HPDE6-E6E7 (cell line): Measurements from ENCODE around the gene JADE1.

Source experiments
- DNase-seq: peaks from one replicate; pipeline ENCODE4 v3.0.0; 2011; ENCODE audit warnings: missing footprints; ENCODE audit errors: extremely low spot score

The JADE1 gene

GRCh38 chr4:128809477-128810330 is at the start of gene JADE1:
Gene JADE1 (plus strand): TSS chr4:128809700. CDS start chr4:128831759, 22,059 bp downstream.
- peak; percentile 84 for DNase-seq

GRCh38 chr4:128766781-128767180 is 42.7 kb upstream of the JADE1 start:
- no peak for DNase-seq

- DNase-seq = no peak
These were observed 41.0 kb upstream of the JADE1 start for GRCh38 chr4:128768373-128768996.

- DNase-seq = no peak
These were observed 40.5 kb upstream of the JADE1 start for GRCh38 chr4:128769011-128769410.

- DNase-seq = no peak
These were observed 38.7 kb upstream of the JADE1 start for GRCh38 chr4:128770807-128771206.

- no peak for DNase-seq
These were observed 34.0 kb upstream of the JADE1 start for GRCh38 chr4:128775477-128775876.

- no peak for DNase-seq
These were observed 33.6 kb upstream of the JADE1 start for GRCh38 chr4:128775916-128776315.

GRCh38 chr4:128776794-128777216 is 32.7 kb upstream of the JADE1 start:
- peak; percentile 23 for DNase-seq

GRCh38 chr4:128780688-128781087 is 28.8 kb upstream of the JADE1 start:
- DNase-seq = no peak

- no peak for DNase-seq
These were observed 27.3 kb upstream of the JADE1 start for GRCh38 chr4:128782076-128782715.

GRCh38 chr4:128782875-128783614 is 26.5 kb upstream of the JADE1 start:
- no peak for DNase-seq

GRCh38 chr4:128787509-128788311 is 21.8 kb upstream of the JADE1 start:
- DNase-seq = no peak

GRCh38 chr4:128793859-128794672 is 15.4 kb upstream of the JADE1 start:
- no peak for DNase-seq

GRCh38 chr4:128796934-128797333 is 12.6 kb upstream of the JADE1 start:
- DNase-seq = no peak

GRCh38 chr4:128800284-128800683 is 9.2 kb upstream of the JADE1 start:
- DNase-seq = no peak

- DNase-seq = no peak
These were observed 8.7 kb upstream of the JADE1 start for GRCh38 chr4:128800701-128801284.

- DNase-seq = no peak
These were observed 6.5 kb upstream of the JADE1 start for GRCh38 chr4:128802680-128803628.

GRCh38 chr4:128803783-128804182 is 5.7 kb upstream of the JADE1 start:
- DNase-seq = no peak
